Measurements from ENCODE around the gene PRSS22.

Gene PRSS22

GRCh38 chr16:2848933-2849725, 8.8 kb downstream of the PRSS22 start:
- DNase-seq: no peak

DNA sequence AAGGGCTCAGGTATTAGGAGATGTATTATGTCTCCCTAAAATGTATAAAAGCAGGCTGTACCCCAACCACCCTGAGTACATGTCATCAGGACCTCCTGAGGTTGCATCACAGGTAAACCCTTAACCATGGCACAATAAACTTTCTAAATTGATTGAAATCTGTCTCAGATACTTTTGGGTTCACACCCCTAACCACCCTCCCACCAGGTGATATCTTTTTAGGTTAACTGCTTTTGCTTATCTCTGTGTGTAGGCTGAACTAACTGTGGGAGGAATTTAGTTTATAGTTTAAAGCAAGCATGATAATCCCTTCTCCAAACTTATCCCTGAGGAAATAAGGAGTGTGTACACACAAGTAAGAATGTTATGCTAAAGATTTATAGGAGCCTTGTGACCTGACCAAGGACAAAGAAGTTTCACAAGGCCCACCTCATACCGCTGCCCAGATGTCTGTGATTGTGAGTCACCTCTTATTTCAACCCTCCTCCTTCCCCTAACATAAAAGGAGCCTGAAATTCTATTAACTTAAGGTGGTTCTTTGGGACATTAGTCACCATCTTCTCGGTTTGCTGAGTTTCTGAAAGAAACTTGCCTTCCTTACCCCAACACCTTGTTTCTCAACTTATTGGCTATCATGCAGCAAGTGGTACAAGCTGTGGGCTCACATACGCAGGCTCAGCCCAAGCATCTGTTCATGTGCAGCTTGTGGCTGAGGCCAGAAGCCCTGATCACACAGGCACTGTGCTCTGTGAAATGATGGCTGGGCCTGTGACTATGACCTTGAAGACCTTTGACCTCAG, 11.3 kb downstream of the PRSS22 start:
- DNase-seq: peak; percentile 52

DNA sequence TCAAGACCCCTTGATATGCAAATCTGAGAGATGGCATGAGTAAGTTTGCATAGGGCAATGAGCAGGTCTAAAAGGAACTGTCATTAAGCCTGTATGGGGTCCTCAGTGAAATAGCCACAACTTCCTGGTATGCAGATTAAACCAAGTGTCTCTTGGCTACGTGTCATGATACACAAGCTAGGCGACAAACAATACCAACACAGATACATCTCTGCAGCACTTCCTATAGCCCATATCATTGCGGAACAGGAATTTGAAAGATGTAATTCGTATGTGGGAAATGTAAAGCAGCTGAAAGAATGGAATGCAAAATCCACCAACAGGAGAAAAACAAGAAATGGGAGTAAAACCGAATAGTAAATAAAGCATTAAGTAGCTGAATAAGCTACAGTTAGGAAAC, 12.9 kb downstream of the PRSS22 start:
- DNase-seq: no peak

- no peak for DNase-seq
These were observed 14.4 kb downstream of the PRSS22 start for GRCh38 chr16:2843526-2843925.

GRCh38 chr16:2842340-2843000, 15.5 kb downstream of the PRSS22 start:
- DNase-seq: peak; percentile 39

GRCh38 chr16:2841606-2842339, 16.2 kb downstream of the PRSS22 start:
- no peak for DNase-seq

DNA sequence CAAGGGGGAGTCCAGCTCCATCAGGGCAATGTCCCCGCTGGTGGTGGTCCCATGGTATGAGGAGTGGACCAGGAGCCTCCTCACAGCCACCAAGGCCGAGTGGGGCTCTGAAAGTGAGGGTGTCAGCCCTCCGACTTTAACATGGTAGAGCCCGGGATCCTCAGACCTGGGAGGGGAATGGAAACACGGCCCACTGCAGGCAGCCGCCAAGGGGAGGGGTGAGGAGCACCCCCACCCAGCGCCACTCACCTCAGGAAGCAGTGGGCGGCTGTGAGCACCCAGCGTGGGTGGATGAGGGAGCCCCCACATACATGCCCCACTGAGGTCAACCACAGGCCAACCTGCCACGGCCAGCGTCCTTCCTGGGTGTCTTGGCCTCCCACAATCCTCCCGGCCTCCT, 17.1 kb downstream of the PRSS22 start:
- no peak for DNase-seq

GRCh38 chr16:2839650-2840450, 18.1 kb downstream of the PRSS22 start:
- DNase-seq: no peak

DNA sequence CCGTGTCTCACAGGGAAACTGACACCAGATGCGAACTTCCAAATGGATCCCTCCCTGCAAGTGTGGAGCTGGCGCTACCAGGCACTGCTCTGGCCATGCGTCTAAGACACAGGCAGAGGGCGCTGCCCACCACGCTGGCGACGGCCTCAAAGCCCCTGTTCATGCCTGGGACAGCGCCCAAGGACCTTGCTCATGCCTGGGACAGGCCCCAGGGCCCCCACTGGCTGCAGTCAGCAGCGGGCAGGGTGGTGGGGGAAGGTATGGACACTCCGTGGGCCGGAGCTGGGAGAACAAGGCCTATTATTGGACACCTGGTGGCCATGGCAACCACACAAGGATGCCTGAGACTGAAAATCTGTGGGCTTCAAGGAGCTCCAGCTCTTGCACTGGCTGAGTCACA, 19.0 kb downstream of the PRSS22 start:
- DNase-seq: peak; percentile 76

- no peak for DNase-seq
These were observed 21.1 kb downstream of the PRSS22 start for GRCh38 chr16:2836646-2837508.

DNA sequence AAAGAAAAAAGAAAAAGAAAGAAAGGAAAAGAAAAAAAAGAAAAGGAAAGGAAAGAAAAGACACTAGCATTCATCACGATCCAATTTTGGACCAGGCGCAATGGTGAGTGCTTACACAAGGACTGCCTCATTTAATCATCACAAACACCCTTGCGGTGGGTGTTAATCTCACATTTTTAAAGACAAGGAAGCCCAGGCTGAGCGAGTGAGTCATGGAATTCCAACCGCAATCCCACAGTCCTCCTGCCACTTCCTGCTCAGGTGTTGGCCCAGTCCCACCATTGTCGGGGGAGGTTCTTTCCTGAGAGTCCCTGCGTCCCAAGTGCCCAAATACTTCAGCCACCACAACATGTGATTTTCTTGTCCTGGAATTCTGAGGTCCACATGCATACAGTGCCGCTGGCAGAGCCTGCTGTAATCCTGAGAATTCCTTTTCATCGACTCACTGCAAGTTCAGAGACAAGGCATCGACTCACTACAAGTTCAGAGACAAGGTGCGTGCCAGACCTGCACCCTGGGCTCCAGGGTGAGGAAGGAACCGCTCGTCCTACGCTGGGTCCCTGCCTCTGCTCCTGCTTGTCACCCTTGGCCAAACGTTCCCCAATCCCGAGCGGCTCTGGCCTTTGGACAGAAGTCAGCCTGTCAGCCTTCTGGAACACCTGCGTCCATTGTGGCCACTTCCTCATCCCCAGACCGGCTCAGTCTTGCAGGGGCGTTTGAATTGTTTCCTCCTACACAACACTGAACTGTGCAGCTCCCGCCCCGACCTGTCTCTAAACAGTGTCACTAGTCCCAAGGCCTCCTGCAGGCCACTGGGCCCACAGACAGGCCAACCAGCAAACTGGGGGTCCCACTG, 22.1 kb downstream of the PRSS22 start:
- DNase-seq: peak; percentile 100

DNA sequence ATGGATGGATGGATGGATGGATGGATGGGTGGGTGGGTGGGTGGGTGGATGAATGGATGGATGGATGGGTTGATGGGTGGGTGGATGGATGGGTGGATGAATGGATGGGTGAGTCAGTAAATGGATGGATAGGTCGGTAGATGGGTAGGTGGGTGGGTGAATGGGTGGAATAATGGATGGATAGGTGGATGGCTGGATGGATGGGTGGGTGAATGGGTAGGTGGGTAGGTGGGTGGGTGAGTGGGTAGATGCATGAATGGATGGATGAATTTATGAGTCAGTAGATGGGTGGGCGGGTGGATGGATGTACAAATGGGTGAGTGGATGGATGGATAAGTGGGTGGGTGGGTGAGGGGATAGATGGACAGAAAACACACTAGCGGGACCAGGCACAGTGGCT, 23.0 kb downstream of the PRSS22 start:
- DNase-seq: no peak

GRCh38 chr16:2833776-2834175, 24.2 kb downstream of the PRSS22 start:
- DNase-seq: no peak

DNA sequence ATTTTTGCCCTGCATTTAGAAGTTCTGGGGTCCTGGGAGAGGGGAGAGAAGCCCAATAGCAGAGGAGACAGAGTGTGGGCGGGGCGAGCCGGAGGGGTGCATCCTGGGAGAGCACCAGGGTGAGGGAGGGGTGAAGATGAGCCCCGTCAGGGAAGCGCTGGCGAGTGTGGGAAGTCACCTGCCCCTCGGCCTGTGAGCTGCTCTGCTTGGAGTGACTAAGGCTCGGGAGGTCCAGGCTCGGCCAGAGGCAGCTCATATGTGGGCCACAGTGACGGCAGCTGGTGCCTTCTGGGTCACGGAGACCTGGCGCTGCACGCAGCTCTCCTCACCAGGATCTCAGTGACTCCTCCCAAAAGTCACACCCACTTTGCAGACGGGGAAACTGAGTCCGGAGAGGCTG, 26.8 kb downstream of the PRSS22 start:
- no peak for DNase-seq

GRCh38 chr16:2830355-2830695, 27.6 kb downstream of the PRSS22 start:
- DNase-seq: no peak

- DNase-seq: no peak
These were observed 28.2 kb downstream of the PRSS22 start, which contains the start of gene ZG16B for GRCh38 chr16:2829501-2830354. TSS of gene ZG16B (plus strand) at chr16:2830303. CDS start at chr16:2830442, 139 bp downstream.

DNA sequence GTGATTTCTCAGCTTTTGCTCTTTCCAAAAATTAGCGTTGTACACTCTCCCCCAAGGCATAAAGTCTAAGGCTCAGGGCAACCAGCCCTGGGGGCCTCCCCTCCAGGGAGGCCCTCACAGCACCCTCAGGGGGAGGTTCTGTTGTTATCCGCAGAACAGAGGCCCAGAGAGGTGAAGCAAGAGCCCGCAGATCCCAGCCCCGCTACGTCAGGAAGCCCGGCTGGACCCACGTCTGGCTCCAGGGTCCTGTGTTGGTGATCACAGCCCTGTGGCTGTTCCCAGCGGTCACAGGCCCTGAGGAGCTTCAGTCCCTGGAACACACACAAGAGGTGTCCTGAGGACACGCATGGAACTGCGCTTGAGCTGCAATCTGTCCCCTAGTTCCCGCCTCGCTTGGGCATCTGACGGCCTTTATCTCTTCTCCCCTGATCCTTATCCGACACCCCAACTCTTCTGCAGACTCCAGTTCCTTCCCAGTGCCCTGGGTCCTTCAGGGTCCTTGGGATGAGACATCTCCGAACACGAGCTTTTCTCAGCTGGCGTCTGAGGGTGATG, 29.0 kb downstream of the PRSS22 start:
- no peak for DNase-seq

- DNase-seq: no peak
These were observed 29.5 kb downstream of the PRSS22 start for GRCh38 chr16:2828521-2828840.

Data from fibroblast of skin of abdomen (primary cell).